HEK293 (cell line): ENCODE measurements around the gene POFUT2.

ENCODE experiments used
- GLI4 ChIP-seq: fragments of 450-650 bp; formaldehyde crosslinking; IDR thresholded peaks from 2 replicates; pipeline ENCODE4 v1.5.1; 2016; ENCODE audit warnings: missing biosample characterization, missing genetic modification characterization
- KLF10 ChIP-seq: fragments of 450-650 bp; IDR thresholded peaks from 2 replicates; pipeline ENCODE4 v1.5.1; 2018; ENCODE audit warnings: missing biosample characterization, mild to moderate bottlenecking, missing genetic modification characterization
- OSR2 ChIP-seq: fragments of 450-650 bp; formaldehyde crosslinking; IDR thresholded peaks from 2 replicates; pipeline ENCODE4 v1.5.1; 2016; ENCODE audit warnings: missing biosample characterization, missing genetic modification characterization
- SALL2 ChIP-seq: fragments of 450-650 bp; formaldehyde crosslinking; IDR thresholded peaks from 2 replicates; pipeline ENCODE4 v1.5.0; 2017; ENCODE audit warnings: missing biosample characterization, mild to moderate bottlenecking, missing genetic modification characterization, borderline replicate concordance
- SP2 ChIP-seq: fragments of 450-650 bp; formaldehyde crosslinking; IDR thresholded peaks from 2 replicates; pipeline ENCODE4 v1.5.1; 2016; ENCODE audit warnings: missing biosample characterization, missing genetic modification characterization
- ZBTB17 ChIP-seq: fragments of 450-650 bp; formaldehyde crosslinking; IDR thresholded peaks from 2 replicates; pipeline ENCODE4 v1.5.1; 2016; ENCODE audit warnings: missing biosample characterization, missing genetic modification characterization
- ZBTB48 ChIP-seq: fragments of 450-650 bp; formaldehyde crosslinking; IDR thresholded peaks from 2 replicates; pipeline ENCODE4 v1.5.1; 2016; ENCODE audit warnings: missing biosample characterization, missing genetic modification characterization
- ZBTB7A ChIP-seq: fragments of 450-650 bp; formaldehyde crosslinking; IDR thresholded peaks from 2 replicates; pipeline ENCODE4 v1.5.1; 2016; ENCODE audit warnings: low read depth, missing biosample characterization, missing genetic modification characterization
- ZFHX2 ChIP-seq: fragments of 450-650 bp; formaldehyde crosslinking; conservative IDR thresholded peaks from 2 replicates; pipeline ENCODE4 v1.5.1; 2016; ENCODE audit warnings: missing biosample characterization, missing genetic modification characterization
- ZIC2 ChIP-seq: fragments of 450-650 bp; formaldehyde crosslinking; IDR thresholded peaks from 2 replicates; pipeline ENCODE4 v1.5.1; 2016; ENCODE audit warnings: missing biosample characterization, missing genetic modification characterization
- ZNF140 ChIP-seq: fragments of 450-650 bp; formaldehyde crosslinking; IDR thresholded peaks from 2 replicates; pipeline ENCODE4 v1.5.1; 2016; ENCODE audit warnings: missing biosample characterization, missing genetic modification characterization
- ZNF266 ChIP-seq: fragments of 450-650 bp; formaldehyde crosslinking; IDR thresholded peaks from 2 replicates; pipeline ENCODE4 v1.5.1; 2016; ENCODE audit warnings: missing biosample characterization, missing genetic modification characterization, low read depth
- ZNF302 ChIP-seq: fragments of 450-650 bp; formaldehyde crosslinking; IDR thresholded peaks from 2 replicates; pipeline ENCODE4 v1.5.1; 2016; ENCODE audit warnings: missing biosample characterization, missing genetic modification characterization, low read depth
- ZNF311 ChIP-seq: fragments of 450-650 bp; formaldehyde crosslinking; IDR thresholded peaks from 2 replicates; pipeline ENCODE4 v1.5.1; 2017; ENCODE audit warnings: missing biosample characterization, missing genetic modification characterization, borderline replicate concordance
- ZNF350 ChIP-seq: fragments of 450-650 bp; formaldehyde crosslinking; IDR thresholded peaks from 2 replicates; pipeline ENCODE4 v1.5.0; 2017; ENCODE audit warnings: missing biosample characterization, mild to moderate bottlenecking, missing genetic modification characterization
- ZNF423 ChIP-seq: fragments of 450-650 bp; formaldehyde crosslinking; IDR thresholded peaks from 2 replicates; pipeline ENCODE4 v1.5.1; 2016; ENCODE audit warnings: missing biosample characterization, missing genetic modification characterization
- ZNF48 ChIP-seq: fragments of 450-650 bp; formaldehyde crosslinking; IDR thresholded peaks from 2 replicates; pipeline ENCODE4 v1.5.1; 2016; ENCODE audit warnings: missing biosample characterization, missing genetic modification characterization
- ZNF501 ChIP-seq: fragments of 450-650 bp; formaldehyde crosslinking; IDR thresholded peaks from 2 replicates; pipeline ENCODE4 v1.5.1; 2016; ENCODE audit warnings: missing biosample characterization, missing genetic modification characterization
- ZNF521 ChIP-seq: fragments of 450-650 bp; formaldehyde crosslinking; IDR thresholded peaks from 2 replicates; pipeline ENCODE4 v1.5.1; 2017; ENCODE audit warnings: missing biosample characterization, mild to moderate bottlenecking, missing genetic modification characterization
- ZNF548 ChIP-seq: fragments of 450-650 bp; formaldehyde crosslinking; IDR thresholded peaks from 2 replicates; pipeline ENCODE4 v1.5.1; 2016; ENCODE audit warnings: missing biosample characterization, missing genetic modification characterization
- ZNF621 ChIP-seq: fragments of 450-650 bp; formaldehyde crosslinking; IDR thresholded peaks from 2 replicates; pipeline ENCODE4 v1.5.1; 2017; ENCODE audit warnings: missing biosample characterization, missing genetic modification characterization
- ZNF624 ChIP-seq: fragments of 450-650 bp; formaldehyde crosslinking; IDR thresholded peaks from 2 replicates; pipeline ENCODE4 v1.5.1; 2017; ENCODE audit warnings: missing biosample characterization, missing genetic modification characterization
- ZNF670 ChIP-seq: fragments of 450-650 bp; formaldehyde crosslinking; IDR thresholded peaks from 2 replicates; pipeline ENCODE4 v1.5.1; 2016; ENCODE audit warnings: missing biosample characterization, missing genetic modification characterization, low read depth
- ZNF707 ChIP-seq: fragments of 450-650 bp; formaldehyde crosslinking; IDR thresholded peaks from 2 replicates; pipeline ENCODE4 v1.5.1; 2016; ENCODE audit warnings: missing biosample characterization, missing genetic modification characterization
- ZNF791 ChIP-seq: fragments of 450-650 bp; formaldehyde crosslinking; IDR thresholded peaks from 2 replicates; pipeline ENCODE4 v1.5.1; 2016; ENCODE audit warnings: missing biosample characterization, missing genetic modification characterization
- ZSCAN23 ChIP-seq: fragments of 450-650 bp; formaldehyde crosslinking; IDR thresholded peaks from 2 replicates; pipeline ENCODE4 v1.5.1; 2016; ENCODE audit warnings: missing biosample characterization, missing genetic modification characterization
- ZSCAN30 ChIP-seq: fragments of 450-650 bp; IDR thresholded peaks from 2 replicates; pipeline ENCODE4 v1.5.1; 2018; ENCODE audit warnings: missing biosample characterization, mild to moderate bottlenecking, missing genetic modification characterization, moderate library complexity
- TF ChIP-seq, protein P1 (sequence below): fragments of 450-650 bp; formaldehyde crosslinking; IDR thresholded peaks from 2 replicates; pipeline ENCODE4 v1.5.1; 2017; ENCODE audit warnings: missing biosample characterization, missing genetic modification characterization
- TF ChIP-seq, protein P2 (sequence below): fragments of 450-650 bp; formaldehyde crosslinking; IDR thresholded peaks from 2 replicates; pipeline ENCODE4 v1.5.1; 2016; ENCODE audit warnings: missing biosample characterization, missing genetic modification characterization
- TF ChIP-seq, protein P3 (sequence below): fragments of 450-650 bp; formaldehyde crosslinking; IDR thresholded peaks from 2 replicates; pipeline ENCODE4 v1.5.1; 2016; ENCODE audit warnings: missing biosample characterization, missing genetic modification characterization

Gene POFUT2

DNA sequence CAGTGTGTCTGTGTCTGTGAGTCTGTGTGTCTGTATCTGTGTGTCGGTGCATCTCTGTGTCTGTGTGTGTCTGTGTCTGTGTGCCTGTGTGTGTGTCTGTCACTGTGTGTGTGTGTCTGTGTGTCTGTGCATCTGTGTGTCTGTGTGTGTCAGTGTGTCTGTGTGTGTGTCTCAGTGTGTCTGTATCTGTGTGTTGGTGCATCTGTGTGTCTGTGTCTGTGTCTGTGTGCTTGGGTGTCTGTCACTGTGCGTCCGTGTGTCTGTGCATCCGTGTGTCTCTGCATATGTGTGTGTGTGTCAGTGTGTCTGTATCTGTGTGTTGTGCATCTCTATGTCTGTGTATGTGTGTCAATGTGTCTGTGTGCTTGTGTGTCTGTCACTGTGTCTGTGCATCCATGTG is 44.7 kb upstream of the POFUT2 start (continued):
- TF ChIP-seq SALL2 (tag by site-specific recombination) (peak; percentile 39), GLI4 (tag by site-specific recombination) (peak; percentile 83; the same call in 1 of the 2 replicates), ZSCAN30 (tag by site-specific recombination) (no peak), ZIC2 (tag by site-specific recombination) (peak; percentile 24), ZFHX2 (tag by site-specific recombination) (0 out of 2 replicates have a peak, but pooled peaks have one; percentile 25), ZNF350 (tag by site-specific recombination) (no peak), ZBTB17 (tag by site-specific recombination) (peak; percentile 31; the same call in 1 of the 2 replicates), ZNF266 (tag by site-specific recombination) (peak; percentile 40; the same call in 1 of the 2 replicates), ZNF621 (tag by site-specific recombination) (peak; percentile 60; the same call in 1 of the 2 replicates), ZNF311 (tag by site-specific recombination) (peak; percentile 92; the same call in 1 of the 2 replicates), ZNF521 (peak; percentile 84; the same call in 1 of the 2 replicates), ZNF670 (tag by site-specific recombination) (0 out of 2 replicates have a peak, but pooled peaks have one; percentile 35), ZNF707 (0 out of 2 replicates have a peak, but pooled peaks have one; percentile 36), ZNF624 (0 out of 2 replicates have a peak, but pooled peaks have one; percentile 51), ZNF140 (no peak), ZNF48 (tag by site-specific recombination) (peak; percentile 95; the same call in 1 of the 2 replicates), OSR2 (tag by site-specific recombination) (peak; percentile 39; the same call in 1 of the 2 replicates), ZNF501 (tag by site-specific recombination) (no peak), ZBTB48 (tag by site-specific recombination) (no peak), ZNF423 (tag by site-specific recombination) (no peak), SP2 (tag by site-specific recombination) (no peak), ZBTB7A (tag by site-specific recombination) (peak; percentile 37; the same call in 1 of the 2 replicates), ZNF548 (tag by site-specific recombination) (no peak), ZNF791 (tag by site-specific recombination) (peak; percentile 72; the same call in 1 of the 2 replicates), ZSCAN23 (peak; percentile 68; the same call in 1 of the 2 replicates), ZNF302 (tag by site-specific recombination) (no peak), KLF10 (tag by site-specific recombination) (no peak)
- TF ChIP-seq, protein P1, sequence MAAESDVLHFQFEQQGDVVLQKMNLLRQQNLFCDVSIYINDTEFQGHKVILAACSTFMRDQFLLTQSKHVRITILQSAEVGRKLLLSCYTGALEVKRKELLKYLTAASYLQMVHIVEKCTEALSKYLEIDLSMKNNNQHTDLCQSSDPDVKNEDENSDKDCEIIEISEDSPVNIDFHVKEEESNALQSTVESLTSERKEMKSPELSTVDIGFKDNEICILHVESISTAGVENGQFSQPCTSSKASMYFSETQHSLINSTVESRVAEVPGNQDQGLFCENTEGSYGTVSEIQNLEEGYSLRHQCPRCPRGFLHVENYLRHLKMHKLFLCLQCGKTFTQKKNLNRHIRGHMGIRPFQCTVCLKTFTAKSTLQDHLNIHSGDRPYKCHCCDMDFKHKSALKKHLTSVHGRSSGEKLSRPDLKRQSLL: no peak
- TF ChIP-seq, protein P2, sequence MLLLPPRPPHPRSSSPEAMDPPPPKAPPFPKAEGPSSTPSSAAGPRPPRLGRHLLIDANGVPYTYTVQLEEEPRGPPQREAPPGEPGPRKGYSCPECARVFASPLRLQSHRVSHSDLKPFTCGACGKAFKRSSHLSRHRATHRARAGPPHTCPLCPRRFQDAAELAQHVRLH (tag by site-specific recombination): no peak
- TF ChIP-seq, protein P3, sequence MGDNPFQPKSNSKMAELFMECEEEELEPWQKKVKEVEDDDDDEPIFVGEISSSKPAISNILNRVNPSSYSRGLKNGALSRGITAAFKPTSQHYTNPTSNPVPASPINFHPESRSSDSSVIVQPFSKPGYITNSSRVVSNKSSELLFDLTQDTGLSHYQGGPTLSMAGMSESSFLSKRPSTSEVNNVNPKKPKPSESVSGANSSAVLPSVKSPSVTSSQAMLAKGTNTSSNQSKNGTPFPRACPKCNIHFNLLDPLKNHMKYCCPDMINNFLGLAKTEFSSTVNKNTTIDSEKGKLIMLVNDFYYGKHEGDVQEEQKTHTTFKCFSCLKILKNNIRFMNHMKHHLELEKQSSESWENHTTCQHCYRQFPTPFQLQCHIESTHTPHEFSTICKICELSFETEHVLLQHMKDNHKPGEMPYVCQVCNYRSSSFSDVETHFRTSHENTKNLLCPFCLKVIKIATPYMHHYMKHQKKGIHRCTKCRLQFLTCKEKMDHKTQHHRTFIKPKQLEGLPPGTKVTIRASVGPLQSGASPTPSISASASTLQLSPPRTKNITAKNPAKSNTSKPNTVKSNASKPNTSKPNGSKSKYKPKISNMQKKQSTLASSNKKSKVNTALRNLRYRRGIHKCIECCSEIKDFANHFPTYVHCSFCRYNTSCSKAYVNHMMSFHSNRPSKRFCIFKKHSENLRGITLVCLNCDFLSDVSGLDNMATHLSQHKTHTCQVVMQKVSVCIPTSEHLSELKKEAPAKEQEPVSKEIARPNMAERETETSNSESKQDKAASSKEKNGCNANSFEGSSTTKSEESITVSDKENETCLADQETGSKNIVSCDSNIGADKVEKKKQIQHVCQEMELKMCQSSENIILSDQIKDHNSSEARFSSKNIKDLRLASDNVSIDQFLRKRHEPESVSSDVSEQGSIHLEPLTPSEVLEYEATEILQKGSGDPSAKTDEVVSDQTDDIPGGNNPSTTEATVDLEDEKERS: no peak
